ENCODE data around the gene ST7.
"Not testable (repeated sequence)": the region's sequence is repeated elsewhere in the genome, so short reads cannot be mapped to it uniquely, and the experiment has no call there.

ST7 gene

GRCh38 chr7:117030793-117031192, 77.5 kb downstream of the ST7 start:
- DNase-seq (ENCODE audit: low read depth), result not testable (repeated sequence)

DNA sequence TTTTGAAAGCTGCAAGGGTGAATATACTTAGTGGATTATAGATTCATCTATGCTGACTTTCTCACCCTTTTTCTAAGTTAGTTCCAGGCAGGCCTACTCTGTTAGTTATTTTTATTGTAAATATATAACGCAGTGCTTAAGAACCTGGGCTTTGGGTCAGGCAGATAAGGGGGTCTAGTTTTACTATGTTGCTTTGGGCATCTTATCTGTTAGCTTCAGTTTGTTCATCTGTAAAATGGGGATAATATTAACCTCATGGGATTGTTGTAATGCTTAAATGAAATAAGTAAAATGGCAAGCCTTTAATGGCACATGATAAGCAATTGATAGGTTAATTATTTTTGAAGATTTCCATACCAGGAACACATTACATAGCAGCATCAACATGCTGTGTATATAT, 79.5 kb downstream of the ST7 start:
- no peak for DNase-seq (ENCODE audit: low read depth)

DNA sequence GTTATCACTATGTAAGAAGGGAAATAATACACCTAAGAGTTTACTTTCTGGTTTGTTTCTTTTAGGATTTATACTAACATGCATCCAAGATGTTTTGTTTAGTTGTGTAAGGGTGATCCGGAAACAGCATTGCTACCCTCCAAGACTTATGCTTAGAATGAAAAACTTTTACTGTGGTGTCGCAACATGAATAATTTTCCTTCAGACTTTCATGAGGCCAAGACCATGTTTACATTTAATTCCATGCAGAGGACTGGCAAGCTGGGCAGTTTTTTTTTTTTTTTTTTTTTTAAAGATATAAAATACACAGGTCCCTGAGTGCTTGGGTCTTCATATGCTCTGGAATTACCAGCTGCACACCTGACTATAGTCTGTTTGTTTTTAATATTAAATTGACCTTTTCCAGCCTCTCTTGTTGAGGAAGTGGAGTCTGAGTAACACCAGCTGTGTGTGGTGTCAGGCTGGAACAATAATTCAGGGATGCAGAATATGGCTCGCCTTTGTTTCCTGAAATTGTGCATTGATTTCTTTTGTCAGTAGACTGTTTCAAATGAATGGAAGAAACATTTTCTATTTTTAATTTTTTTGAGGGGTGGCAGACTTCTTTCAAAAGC, 81.7 kb downstream of the ST7 start:
- no peak for DNase-seq (ENCODE audit: low read depth)

DNA sequence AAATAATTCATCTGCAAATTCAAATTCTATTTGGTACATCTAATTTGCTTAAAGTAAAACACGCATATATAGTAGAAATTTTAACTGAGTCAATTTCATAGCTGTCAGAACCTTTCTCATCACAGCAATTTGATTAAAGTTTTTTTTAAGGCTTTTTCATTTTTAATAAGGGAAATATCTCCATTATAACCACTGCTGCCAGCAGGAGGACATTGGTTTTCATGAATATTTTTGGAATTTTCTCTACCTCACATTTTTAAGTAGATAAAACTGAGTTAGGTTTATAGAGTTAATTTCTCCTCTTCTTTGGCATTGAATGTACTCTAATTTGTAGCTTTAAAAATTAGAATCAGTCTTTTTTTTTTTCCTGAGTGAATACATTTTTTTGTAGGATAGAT, 82.2 kb downstream of the ST7 start:
- no peak for DNase-seq (ENCODE audit: low read depth)

DNA sequence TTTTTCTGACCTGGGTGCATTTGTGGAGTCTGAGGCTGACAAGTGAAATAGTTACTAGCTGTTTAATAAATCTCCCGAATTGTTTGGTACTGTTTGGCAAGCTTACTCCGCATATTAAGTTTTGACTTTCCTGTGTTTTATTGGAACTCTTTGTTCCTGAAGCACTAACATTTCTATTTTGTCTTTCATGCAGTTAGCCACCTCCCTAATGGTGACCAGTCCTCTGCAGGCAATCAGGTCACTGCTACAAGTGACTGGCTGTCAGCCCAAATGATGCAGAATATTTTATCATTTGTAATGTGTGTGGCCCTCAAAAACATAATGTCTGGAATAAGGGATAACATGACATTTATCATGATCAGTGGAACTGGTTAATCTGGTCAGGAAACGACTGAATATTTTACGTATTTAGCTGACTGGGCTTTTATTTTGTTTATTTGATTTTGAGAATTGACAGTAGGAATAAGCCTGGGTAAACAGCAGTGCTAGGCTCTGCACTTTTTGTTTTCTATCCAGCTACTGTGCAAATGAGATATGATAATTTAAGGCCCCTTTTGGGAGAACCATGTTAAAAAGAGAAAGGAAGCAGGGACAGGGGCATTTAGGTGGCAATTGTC, 82.9 kb downstream of the ST7 start:
- DNase-seq (ENCODE audit: low read depth), result no peak

DNA sequence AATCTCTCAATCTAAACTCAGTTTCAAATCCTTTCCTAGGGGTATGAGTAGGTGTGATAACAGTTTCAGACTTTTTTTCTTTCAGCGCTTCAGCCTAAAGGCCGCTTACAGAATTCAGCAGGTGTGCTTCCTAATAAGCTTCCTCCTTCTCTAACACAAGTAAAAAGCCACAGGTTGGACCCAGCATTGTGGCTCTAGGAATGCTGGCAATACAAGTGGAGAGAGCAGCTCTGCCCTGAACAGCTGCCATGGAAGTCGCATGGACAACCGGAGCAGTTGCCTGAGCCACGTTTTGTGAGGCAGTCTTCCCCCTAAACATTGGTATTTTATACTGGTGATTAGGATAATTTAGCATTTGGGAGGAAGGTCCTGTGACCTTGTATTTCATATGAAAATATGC, 83.5 kb downstream of the ST7 start:
- no peak for DNase-seq (ENCODE audit: low read depth)

- DNase-seq (ENCODE audit: low read depth), result no peak
Measured at GRCh38 chr7:117038408-117038807, 85.1 kb downstream of the ST7 start.

DNA sequence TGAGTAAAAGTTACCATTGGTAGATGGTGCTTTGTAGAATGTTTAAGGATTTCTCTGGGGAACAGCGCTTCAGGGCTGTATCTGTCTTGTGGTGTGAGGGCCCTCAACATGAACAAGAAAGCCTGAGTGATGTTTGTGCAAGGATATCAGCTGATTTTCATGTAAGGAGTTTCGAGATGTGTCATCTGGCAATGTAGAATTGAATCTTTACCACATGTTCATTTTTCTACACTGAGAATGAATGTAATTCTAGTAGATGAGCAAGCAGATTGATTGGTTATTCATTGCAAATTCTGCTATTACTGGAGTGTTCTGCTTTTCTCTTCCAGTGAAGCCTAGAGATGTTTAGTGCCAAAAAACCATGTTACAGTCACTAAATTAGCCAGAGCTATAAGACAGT, 87.7 kb downstream of the ST7 start:
- DNase-seq (ENCODE audit: low read depth), result no peak

DNA sequence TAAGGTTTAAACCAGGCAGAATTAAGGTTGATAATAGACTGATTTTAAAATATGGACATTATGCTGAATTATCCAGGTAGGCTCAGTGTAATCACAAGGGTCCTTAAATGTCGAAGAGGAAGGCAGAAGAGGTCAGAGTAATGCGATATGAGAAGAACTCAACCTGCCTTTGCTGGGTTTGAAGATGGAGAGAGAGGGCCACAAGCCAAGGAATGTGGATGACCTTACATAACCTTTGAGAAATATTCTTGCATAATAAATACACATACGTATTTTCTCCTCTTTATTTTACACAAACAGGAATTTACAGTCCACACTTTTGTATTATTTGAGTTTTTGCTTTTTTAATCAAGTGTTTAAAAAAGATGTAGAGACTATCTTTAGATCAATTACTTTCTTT, 88.5 kb downstream of the ST7 start:
- DNase-seq (ENCODE audit: low read depth), result no peak

- no peak for DNase-seq (ENCODE audit: low read depth)
Measured at GRCh38 chr7:117043108-117043825, 90.0 kb downstream of the ST7 start.

DNA sequence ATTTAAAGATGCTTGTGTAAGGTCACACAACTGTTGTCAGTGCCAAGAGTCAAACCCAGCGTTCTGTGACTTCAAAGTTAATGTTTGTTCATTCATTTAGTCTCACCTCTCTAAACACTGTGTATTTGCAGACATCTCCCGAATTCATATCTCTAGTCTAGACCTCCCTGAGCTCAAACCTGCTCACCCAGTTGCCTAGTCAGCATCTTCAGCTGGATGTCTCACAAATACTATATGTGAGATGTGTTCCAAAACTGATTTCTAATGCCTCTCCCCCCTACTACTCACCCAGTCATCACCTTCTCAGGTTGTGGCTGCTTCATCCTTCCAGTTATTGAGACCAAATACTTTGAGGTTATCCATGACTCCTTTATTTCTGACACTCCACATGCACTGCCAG, 91.4 kb downstream of the ST7 start:
- DNase-seq (ENCODE audit: low read depth), result no peak

DNA sequence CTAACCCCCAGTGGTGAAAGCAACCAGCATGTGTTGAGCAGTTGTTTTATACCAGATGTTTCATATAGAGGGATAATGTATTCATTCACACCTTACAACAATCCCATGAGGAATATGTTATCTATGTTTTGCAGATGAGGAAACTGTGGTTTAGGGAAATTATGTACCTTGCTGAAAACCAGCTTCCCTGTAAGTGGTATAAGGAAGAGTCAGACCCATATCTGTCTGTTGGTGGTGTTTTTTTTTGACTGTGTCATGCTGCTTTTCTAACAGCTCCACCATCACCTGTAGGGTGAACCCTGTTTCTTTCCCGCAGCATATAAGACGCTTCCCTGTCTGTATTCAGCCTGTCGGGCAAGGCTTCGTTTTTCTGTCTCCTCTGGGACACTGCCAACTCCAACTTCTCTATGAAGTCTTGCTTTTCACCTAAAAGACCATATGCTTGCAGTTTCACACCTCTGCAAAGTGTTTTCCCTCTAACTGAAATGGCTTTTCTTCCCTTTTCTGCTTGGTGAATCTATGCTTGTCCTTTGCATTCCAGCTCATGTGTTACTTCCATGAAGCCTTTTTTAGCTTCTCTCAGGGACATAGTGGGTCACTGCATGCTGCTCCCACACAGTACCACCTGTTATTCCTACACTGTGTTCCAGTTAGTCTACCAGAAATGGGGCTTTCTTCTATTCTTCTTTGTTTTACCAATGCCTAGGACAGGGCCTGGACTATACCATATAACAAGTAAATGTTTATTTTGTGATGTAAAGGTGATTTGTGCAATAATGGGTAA, 92.8 kb downstream of the ST7 start:
- no peak for DNase-seq (ENCODE audit: low read depth)

GRCh38 chr7:117047496-117047895, 94.2 kb downstream of the ST7 start:
- no peak for DNase-seq (ENCODE audit: low read depth)

GRCh38 chr7:117048114-117048866, 95.0 kb downstream of the ST7 start:
- no peak for DNase-seq (ENCODE audit: low read depth)

GRCh38 chr7:117048882-117049281, 95.6 kb downstream of the ST7 start:
- no peak for DNase-seq (ENCODE audit: low read depth)

GRCh38 chr7:117051808-117052207, 98.5 kb downstream of the ST7 start:
- DNase-seq (ENCODE audit: low read depth), result no peak

DNA sequence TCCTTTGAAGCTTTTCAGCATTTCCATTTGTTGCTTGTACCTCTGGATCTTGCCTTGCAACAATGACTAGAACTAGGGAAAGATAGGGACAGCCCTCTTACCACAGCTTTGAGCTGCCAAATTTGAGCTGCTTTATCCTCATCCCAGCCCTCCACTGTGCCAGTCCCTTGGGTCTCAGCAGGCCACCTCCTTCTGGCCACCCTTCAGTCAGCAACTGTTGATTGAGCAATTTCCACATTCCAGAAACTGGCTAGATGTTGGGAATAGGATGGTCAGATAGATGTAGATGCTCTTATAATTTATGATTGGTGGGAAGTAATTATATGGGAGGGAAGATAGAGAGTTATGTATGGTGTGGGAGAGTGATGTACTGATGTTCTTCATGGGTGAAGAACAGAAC, 100.1 kb downstream of the ST7 start:
- no peak for DNase-seq (ENCODE audit: low read depth)

- DNase-seq (ENCODE audit: low read depth), result no peak
Measured at GRCh38 chr7:117061751-117062150, 108.5 kb downstream of the ST7 start.

DNA sequence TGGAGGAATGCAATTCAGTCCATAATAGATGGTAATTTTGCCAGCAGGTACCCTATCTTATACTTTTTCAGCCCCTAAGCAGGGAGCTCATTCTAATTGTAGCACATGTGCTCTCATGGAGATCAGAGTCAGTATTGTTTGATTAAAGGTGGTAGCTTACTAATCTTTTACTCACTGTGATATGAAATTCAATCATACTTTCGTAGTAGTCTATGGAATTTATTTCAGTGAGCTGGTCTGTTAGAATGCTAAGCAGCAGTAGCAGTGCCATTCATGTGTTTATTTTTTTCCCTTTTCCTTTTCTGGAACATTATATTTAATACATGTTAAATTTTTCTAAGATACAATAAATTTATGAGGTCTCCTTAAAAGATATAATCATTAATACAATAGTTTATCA, 109.0 kb downstream of the ST7 start:
- no peak for DNase-seq (ENCODE audit: low read depth)

- DNase-seq (ENCODE audit: low read depth), result no peak
Measured at GRCh38 chr7:117064688-117065087, 111.4 kb downstream of the ST7 start.

DNA sequence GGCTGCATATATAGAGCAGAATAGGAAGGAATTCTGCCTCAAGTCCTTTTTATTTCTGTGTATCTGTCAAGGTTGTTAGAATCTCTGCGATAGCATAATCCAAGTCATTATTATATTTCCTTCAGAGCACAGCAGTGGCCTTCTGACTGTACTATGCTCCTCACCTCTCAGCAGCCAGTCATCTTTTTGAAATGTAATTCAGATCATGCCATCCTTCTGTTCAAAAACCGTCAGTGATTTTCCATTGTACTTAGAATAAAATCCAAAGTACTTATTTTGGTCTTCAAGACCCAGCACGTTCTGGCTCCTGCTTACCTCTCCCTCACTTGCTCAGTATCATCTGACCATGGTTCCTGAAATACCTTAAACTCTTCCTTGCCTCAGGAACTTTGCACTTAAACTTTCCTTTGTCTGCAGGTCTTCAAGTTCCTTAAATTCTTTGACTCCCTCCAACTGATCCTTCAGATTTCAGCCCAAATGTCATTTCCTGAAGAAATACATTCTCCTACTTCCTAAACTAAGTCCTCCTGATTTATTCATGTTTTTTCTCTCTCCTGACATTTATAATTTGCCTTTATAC, 112.4 kb downstream of the ST7 start:
- DNase-seq (ENCODE audit: low read depth), result no peak

GRCh38 chr7:117066668-117067067, 113.4 kb downstream of the ST7 start:
- DNase-seq (ENCODE audit: low read depth), result no peak

Data from stimulated activated CD8-positive, alpha-beta memory T cell treated with anti-CD3 and anti-CD28 coated beads, Interleukin-12 subunit alpha, Interleukin-12 subunit beta, amount 100 ng/mL, for 1 hour (primary cell).